ENCODE measurements around the gene MSLN.

MSLN gene

DNA sequence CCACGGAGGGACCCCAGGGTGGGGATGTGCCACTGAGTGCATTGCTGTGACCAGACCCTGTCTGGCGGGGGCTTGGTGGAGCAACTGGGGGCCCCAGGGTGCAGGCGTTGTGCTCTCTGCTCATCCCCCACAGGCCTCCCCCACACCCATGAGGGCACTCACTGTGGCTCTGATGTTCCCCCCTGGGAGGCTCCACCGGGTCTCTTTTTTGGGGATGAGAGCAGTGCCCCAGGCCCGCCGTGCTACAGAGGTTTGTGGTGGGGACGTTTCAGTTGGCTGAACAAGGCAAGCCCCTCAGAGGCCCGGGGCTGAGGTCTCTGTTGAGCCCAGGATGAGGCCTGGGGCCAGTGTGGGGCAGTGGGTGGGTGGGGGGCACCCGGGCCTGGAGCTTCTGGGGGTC lies 36.8 kb upstream of the MSLN start:
- no peak for DNase-seq (ENCODE audit: low read depth)

DNA sequence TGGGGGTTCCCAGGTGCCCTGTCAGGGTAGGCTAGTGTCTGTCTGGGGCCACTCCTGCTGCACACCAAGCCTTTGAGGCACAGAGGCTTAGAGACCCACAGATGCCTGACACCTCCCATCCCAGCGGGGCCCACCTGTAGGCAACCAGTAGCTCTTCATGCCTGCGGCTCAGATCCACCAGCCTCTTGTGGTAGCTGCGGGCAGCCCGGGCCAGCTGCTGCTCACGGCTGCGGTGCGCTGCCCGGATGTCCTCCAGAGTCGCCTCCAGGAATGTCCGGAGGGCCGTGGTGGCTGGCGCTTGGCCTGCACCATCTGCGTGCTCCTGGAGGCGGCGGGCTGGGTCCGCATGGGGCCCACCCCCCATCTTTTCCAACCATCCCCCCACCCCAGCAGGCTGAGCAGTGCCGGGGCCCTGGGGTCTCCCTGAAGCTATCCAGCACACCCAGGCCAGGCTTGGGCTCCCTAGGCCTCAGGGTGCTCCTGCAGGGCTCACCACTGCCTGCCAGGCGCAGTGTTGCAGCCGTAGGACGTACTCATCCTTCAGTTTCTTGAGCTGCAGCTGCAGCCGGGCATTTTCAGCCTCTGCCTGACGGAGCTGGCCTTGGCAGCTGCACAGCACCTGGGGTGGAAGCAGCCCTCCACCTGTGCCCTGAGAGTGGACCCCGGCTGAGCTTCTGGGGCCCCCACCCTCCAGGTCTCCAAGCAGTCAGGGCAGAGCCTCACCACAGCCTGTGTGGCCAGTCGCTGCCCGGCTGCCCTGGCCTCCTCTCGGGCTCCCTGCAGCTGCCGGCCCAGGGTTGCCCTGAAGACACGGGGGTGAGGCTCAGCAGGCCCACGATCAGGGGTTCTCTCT lies 36.1 kb upstream of the MSLN start:
- DNase-seq (ENCODE audit: low read depth): no peak

DNA sequence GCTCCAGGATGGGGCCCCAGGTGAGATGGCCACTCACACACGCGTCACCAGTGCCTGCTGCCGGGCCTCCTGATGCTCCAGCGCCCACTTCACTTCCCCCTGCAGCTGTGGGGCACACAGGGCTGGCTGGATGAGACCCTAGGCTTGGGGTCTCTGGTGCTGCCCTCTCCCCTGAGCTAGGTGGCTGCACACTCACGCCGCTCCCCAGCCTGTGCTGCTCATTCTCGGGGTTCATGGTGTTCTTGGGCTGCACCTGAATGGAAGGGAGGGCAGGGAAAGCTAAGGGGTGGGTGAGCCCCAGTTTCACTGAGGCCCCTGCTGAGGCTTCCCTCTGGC lies 35.5 kb upstream of the MSLN start:
- DNase-seq (ENCODE audit: low read depth): no peak

DNA sequence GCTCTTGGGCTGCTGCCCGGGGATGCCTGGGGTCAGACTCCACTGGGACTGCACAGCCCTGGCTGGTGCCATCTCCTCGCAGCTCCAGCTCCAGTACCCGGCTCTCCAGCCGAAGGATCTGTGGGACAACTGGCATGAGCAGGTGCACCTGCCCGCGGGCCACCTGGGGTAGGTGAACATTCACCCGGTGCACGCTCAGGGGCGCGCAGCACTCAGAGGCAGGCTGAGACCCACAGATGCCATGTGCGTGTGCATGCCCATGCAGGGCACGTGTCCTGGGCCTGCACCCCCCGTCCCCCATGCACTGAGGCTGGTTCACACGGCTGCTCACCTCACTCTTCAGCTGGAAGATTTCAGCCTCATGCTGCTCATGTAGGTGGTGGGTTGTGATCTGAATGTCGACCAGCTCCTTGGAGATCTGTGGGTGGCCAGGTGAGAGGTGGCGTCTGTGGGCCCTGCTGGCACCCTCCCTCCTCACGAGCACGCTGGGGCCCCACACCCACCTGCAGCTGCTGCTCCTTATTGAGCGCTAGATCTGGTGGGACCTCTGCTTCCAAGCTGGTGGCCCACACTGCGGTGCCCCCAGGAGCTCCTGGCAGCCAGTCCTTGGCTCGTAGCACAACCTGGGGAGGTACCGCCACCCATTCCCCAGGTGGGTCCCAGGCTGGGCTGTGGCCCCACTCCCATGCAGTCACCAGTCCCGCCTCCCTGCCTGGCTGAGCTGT lies 34.9 kb upstream of the MSLN start:
- DNase-seq (ENCODE audit: low read depth): no peak

DNA sequence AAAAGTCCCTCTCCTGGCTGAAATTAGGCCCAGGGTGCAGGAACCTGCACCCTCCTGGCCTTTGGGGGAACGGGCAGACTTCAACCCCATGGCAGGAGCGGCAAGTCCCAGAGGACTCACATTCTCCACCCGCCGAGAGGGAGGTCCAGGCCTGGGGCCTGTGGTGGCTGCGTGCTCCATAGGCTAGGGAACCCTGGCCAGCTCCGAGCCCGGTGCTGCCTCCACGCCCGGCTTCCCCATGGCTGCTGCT lies 34.4 kb upstream of the MSLN start:
- DNase-seq (ENCODE audit: low read depth): no peak

DNA sequence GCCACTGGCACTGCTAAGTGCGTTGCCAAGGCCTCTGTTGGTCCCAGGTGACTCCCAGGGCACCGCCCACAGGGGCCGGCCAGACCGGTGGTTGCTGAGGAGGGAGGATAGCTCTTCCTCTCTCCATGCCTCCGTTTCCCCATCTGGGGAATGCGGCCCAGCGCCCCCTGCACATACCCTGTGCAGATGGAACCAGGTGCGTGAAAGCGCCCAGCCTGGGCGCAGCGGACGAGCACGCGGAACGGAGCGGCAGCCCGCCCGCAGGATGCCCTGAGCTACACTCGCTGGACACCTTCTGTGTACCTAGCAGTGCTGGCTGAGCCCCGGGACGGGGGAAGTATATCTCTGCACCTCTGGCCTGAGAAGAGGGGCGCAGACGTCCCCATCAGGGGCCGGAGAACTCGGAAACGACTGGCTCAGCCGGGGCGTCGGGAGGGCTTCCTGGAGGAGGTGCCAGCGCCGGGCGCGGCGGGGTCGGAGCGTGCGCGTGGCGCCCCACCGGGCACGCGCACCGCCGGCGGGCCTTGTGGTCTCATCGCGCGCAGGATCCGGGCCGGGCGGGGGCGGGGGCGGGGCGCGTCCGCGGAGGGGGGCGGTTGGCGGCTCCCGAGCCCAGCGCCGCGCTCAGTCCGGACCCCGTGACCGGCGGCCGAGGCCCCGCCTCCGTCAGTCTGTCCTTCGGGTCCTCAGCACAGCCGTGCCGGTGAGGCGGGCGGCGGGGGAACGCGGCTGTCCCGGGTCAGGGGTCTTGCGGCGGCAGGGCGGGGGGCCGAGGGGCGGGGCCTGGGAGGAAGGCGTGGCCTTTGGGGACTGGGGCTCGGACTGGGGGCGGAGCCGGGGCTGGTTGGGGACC lies 33.9 kb upstream of the MSLN start, which contains the start of the genes CCDC78 and HAGHL:
Gene CCDC78, minus strand, starts transcription at position 6 of the 853 bp plus-strand sequence. CDS start 76 bp downstream, outside the sequence.
Gene HAGHL, plus strand, starts transcription at position 669 of the 853 bp plus-strand sequence. CDS start 404 bp downstream, outside the sequence.
- peak; percentile 49 for DNase-seq (ENCODE audit: low read depth)

DNA sequence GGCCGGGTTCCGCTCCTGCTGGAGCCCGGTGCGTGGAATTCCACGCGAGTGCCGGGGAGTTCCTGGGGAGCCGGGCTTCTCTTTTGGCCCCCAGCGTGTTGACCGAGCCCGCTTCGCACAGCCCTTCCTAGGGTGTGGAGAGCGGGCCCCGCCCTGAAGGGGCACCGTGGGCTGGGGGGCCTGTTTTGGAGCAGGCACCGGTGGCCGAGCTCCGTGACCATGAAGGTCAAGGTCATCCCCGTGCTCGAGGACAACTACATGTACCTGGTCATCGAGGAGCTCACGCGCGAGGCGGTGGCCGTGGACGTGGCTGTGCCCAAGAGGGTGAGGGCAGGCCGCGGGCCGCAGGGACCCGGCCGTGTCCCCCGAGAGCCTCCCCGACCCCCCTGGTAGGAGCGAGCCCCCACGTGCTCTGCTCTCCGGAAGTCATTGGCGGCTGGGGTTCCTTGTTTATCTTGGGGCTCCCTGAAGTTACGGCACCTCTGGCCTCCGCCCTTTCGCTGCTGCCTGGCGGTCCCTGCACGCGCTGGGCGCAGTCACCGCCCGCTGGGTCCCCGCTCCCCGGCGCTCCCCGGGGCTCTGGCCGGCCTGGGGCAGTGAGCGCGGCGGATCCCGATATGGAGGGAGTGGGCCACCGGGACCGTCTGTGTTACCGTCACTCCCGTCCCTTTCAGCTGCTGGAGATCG lies 33.1 kb upstream of the MSLN start:
- DNase-seq (ENCODE audit: low read depth): no peak

DNA sequence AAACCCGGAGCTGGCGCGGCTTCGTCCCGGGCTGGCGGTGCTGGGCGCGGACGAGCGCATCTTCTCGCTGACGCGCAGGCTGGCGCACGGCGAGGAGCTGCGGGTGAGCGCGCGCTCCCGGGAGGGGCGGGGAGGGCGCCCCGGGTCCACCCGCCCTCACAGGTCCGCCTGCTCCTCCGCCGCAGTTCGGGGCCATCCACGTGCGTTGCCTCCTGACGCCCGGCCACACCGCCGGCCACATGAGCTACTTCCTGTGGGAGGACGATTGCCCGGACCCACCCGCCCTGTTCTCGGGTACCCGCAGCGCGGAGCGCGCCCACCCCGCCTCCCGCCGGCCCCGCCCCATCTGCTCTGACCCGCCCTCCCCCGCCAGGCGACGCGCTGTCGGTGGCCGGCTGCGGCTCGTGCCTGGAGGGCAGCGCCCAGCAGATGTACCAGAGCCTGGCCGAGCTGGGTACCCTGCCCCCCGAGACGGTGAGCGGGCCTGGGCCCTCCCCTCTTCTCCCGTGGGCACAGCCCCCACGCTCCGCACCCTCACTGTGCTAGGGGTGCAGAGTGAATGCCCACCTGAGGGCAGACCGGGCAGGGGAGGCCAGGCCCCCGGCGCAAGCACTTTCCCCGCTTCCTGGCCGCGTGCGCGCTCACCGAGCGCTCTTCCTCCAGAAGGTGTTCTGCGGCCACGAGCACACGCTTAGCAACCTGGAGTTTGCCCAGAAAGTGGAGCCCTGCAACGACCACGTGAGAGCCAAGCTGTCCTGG lies 32.2 kb upstream of the MSLN start:
- peak; percentile 47 for DNase-seq (ENCODE audit: low read depth)

DNA sequence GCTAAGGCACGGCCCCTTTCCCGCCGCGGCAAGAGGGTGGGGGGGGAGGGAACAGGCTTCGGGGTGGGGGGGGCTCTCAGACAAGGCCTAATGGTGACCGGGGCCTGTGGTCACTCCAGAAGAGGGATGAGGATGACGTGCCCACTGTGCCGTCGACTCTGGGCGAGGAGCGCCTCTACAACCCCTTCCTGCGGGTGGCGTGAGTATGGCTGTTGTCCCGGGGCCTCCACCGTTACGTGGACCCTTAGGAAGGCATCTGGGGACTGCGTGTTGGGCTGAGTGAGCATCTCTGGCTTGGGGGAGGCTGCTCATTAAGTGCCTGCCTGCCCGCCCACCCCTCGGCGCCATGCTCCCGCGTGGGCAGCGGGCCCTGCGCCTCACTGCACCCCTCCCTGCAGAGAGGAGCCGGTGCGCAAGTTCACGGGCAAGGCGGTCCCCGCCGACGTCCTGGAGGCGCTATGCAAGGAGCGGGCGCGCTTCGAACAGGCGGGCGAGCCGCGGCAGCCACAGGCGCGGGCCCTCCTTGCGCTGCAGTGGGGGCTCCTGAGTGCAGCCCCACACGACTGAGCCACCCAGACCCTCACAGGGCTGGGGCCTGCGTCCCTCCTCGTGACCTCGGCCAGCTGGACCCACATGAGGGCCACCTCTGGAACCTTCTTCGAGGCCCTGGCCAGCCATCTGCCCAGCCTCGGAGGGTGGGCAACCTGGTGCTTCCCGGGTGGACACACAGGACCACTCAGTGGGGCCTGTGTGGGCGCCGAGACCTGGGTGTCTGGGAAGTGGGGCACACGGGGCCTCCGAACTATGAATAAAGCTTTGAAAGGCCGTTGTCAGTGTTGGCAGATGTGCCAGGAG lies 31.4 kb upstream of the MSLN start:
- no peak for DNase-seq (ENCODE audit: low read depth)

DNA sequence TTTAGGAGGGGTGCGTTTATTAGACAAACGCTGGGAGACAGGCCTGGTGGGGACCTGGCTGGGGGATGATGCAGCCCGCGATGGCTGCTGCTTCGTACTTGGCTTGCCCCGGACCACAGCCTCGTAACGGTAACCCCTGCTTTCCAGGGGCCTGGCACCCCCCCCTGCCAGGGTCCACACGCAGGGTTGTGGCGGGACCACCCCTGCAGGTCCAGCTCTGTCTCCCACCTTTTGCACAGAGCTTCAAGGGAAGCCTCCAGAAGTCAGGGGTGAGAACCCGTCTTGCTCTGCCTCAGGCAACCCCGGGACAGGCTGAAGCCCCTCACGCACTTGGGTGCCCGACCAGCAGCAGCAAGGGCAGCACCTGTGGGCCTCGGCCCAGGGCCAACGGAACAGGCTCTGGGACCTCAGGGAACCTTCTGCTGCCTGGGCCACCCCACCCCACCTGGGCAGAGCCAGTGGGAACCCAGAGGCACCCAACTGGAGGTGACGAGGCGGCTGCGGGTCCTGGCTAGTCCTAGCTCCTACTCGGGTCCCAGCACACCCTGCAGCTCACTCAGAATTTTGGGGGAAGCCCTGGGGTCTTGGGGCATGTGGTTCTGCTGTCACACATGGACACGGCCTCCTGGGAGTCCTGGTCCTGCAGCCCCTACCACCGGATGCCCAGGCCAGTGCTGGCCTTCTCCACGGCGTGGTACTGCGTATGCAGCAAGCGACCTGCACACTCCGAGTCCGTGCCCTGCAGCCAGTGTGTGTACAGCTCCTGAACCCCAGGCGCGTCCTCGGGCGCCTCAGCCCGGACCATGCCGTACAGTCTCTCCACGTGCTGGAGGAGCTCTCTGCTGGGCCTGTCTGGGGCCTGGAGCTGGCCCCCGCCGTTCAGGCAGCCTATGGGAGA lies 30.5 kb upstream of the MSLN start:
- no peak for DNase-seq (ENCODE audit: low read depth)

DNA sequence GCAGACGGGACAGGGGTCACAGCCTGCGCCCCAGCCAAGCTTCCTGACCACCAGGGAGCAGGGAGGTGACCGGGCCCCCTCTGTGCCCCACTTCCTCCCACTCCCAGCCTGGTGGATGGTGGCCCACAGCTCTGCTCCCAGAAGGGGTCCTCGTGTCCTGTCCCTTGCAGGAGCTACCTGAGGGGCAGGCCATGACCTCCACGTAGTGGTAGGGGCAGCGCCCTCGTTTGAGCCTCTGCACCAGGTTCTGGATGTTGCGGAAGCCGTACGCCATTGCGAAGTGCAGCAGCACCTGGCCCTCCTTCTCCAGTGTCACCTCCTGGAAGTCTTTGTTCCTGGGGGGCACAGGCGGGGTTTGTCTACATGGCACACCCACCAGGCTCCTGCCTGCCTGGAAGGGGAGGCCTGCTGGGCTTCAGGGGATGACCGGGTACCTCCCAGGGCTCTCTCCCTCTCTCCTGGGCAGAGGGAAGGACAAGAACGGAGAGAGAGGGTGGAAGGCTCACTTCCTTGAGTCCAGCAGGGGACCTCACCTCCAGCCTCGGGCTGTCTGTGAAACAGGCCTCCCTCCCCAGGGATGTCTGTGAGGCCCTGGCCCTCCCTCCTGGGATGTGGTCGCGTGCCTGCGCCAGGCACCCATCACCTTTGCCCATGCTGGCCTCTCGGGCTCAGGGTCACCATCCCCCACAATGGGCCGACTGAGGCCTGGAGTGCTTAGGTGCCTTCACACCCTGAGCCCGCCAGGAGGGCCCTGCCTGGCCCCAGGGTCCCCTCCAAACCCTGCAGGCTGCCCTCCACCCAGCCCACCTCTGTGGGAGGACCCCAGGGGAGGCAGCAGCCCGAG lies 29.6 kb upstream of the MSLN start:
- no peak for DNase-seq (ENCODE audit: low read depth)

DNA sequence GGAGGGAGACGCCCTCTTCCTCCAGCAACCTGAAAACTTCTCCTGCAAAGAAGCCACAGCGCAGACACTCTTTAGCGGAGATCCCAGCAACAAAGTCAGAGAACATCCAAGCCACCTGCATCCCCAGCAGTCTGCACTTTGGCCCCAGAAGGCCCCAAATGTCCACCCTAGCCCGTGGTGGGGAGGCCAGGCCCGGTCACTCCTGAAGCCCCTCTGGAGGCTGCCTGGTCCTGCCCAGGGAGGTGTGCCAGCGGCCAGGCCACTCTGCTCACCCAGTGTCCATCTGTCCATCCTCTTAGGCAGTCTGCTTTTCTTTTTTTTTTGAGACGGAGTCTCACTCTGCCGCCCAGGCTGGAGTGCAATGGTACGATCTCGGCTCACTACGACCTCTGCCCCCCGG lies 28.2 kb upstream of the MSLN start:
- DNase-seq (ENCODE audit: low read depth): no peak

DNA sequence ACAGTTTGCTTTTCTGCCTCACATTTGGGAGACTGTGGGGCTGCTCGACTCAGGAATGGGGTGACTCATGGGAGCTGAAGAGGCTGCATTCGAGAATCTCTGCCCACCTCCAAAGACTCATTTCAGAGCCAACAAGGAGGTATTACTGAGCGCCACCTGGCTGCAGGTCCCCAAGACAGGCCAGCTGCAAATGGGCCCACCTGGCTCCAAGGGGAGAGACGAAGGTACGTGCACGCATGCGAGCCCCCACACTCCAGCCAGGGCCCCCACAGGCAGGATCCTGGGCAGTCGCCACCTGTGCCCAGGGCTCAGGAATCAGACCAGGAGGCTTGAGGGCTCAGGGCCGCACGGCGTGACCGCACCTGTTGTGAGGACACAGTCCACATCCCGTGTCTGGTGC lies 27.6 kb upstream of the MSLN start:
- no peak for DNase-seq (ENCODE audit: low read depth)

DNA sequence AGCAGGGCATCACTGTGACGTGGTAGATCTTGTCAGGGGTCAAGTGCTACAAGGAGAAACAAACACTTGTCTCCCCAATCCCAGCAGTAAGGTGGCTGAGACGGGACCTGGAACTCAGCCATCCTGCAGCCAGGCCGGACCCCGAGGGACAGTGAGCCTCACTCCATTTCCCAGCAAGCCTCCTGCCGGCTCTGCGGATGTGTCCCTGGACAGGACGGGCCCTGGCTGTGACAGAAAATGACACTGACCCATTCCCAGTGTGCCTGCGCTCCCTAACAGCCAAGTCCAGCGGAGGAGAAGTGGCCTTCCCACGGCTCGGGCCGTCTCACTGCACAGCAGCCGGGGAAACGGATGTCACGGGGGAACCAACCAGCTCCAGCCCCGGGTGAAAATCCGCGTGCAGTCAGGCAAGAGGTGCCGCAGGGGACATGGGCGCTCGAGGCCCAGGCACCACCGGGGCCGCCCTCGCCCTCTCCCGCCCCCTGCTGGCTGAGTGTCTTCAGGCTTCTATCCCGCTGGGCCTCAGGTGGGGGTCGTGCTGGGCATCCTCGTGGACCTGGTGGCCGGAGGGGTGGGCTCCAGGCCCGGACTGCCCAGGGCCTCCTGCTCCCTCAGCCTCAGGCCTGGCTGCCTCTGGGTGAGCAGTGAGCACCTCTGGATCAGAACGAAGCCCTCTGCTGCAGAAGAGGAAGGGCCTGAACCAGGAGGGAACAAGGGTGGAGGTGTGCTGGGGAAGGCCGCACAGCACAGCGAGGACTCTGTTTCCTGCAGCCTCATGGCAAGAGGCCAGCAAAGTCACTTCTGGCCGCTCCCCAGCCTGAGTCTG lies 26.9 kb upstream of the MSLN start:
- no peak for DNase-seq (ENCODE audit: low read depth)

DNA sequence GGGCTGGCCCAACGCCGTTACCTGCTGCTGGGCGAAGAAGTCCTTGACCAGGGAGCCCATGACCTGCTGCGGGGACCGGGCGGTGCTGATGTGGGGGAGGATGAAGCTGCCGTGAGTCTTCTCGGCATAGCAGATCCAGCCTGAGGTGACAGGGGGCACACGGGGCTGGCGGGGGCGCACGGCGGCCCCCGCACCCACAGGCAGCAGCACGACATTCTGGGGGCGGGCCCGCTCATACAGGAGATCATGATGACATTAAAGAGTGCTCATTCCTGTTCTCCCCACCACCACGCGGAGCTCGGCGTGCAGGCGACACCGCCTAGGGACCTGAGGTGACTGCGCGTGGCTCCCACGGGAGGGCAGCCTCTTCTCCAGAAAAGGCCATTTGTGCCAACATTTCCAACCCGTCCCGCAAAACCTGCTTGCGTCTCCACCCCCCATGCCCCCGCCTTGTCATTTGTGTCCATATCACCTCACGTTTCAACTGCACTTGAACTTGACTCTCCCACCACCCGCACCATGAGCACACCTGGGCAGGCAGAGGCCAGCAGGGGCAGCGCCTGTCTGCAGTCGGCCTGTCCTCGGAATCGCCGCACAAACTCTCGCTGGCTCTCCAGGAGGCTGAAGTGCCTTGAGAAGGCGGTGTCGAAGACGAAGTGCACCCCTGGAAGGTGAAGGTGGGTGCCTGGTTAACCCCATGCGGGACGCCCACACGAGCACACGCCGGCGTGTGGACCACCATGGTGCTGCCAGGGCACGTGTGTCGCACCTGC lies 26.1 kb upstream of the MSLN start:
- no peak for DNase-seq (ENCODE audit: low read depth)

DNA sequence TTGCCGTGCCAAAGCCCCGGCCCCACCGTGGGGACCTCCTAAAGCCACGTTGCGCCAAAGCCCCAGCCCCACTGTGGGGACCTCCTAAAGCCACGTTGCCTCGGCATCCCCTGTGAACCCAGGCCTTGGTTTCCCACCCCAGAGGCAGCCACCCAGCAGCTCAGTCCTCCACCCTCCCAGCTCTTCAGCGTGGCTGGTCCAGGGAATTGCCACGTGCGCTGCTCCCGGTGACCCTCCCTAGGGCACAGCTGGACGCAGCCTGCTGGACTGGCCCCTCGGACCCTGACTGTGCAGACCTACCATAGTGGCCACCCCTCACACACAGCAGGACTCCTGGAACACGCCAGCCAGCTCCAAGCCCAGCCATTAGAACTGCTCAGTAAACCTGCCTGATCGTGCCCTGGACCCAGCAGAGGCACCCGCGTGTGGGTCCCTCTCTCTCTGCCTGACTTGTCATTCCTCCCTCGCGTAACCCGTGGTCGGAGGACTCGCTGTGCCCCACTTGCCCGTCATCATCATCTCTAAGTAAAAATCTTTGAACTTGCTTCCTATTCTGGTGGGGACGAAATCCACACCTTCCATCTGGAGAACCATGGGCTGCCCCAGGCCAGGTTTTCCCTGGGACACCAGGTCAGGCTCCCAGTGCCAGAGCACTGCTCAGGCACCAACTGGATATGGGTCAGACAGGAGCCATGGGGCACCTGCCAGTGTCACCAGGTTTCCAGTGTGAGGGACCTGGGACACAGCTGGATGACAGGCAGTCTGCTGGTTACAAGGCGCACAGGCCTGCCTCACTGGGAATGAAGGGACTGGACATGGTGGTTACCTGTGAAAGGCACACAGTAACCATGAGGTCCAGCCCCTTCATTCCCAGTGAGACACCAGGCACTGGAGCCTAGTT lies 25.3 kb upstream of the MSLN start:
- no peak for DNase-seq (ENCODE audit: low read depth)
